Endothelial cell of umbilical vein (primary cell): ENCODE results near the gene NRCAM. TPM values are rescaled to one million over a fixed set of nuclear protein-coding genes. Genes with fewer than 3 reads are reported as not detected.

Experiments used
- BruUV-seq: library from RNA; stranded (reverse); fragments of 400-500 nt; replicated peaks from 2 replicates; lab custom pipeline; 2021; lab: Mats Ljungman, UMichigan
- CTCF ChIA-PET: fragments of 300-600, 350-600 bp; sonication (Branson Sonifier 250); formaldehyde crosslinking; loops from one replicate; lab custom pipeline; 2021; ENCODE audit warnings: antibody characterized with exemption, inconsistent platforms; lab: Charles Lee
- POLR2A ChIA-PET: fragments of 300-600, 350-600 bp; sonication (Branson Sonifier 250); formaldehyde crosslinking; loops from one replicate; lab custom pipeline; 2021; ENCODE audit warnings: antibody characterized with exemption, inconsistent platforms; lab: Charles Lee
- DNase-seq: peaks from one replicate; pipeline ENCODE4 v3.0.0-alpha.2; 2011; ENCODE audit warnings: low read depth, low spot score
- FAIRE-seq: peaks from 2 replicates; lab custom pipeline; 2011; peaks lifted over from hg19 to GRCh38; lab: Jason Lieb, UNC
- H2AFZ ChIP-seq: 2 replicates; pipeline ENCODE4 v1.6.0; 2012; ENCODE audit warnings: low read depth, low read length, control low read depth, inconsistent platforms
- H3K27ac ChIP-seq: 2 replicates; pipeline ENCODE4 v1.5.1; 2011; ENCODE audit warnings: low read depth, mild to moderate bottlenecking, control low read depth, low read length, moderate library complexity; ENCODE audit not compliant: insufficient read depth
- H3K27me3 ChIP-seq, 2 experiments: 2 replicates each; pipeline versions ENCODE4 v1.6.0 to v1.6.1; 2011; ENCODE audit warnings: low read length in 2 of 2, mixed read lengths in 1 of 2; ENCODE audit not compliant: control insufficient read depth in 2 of 2, insufficient read depth in 2 of 2
- H3K36me3 ChIP-seq, 2 experiments: 2 replicates in 1 of 2; 3 replicates in 1 of 2; pipeline ENCODE4 v1.5.1; 2011; ENCODE audit warnings: low read length in 2 of 2, mild to moderate bottlenecking in 1 of 2, moderate library complexity in 1 of 2; ENCODE audit not compliant: control insufficient read depth in 2 of 2, insufficient read depth in 2 of 2; ENCODE audit errors: extremely low read depth in 1 of 2
- H3K4me1 ChIP-seq: 3 replicates; pipeline ENCODE4 v1.5.1; 2011; ENCODE audit warnings: mild to moderate bottlenecking, low read length; ENCODE audit not compliant: control insufficient read depth, insufficient read depth; ENCODE audit errors: extremely low read depth
- H3K4me2 ChIP-seq: 2 replicates; pipeline ENCODE4 v1.6.1; 2011; ENCODE audit warnings: low read length, control low read depth, mixed read lengths; ENCODE audit not compliant: insufficient read depth
- H3K4me3 ChIP-seq, 3 experiments: fragments of 200-600 bp in 1 of 3; sonication (generic), shearing (Covaris generic) in 1 of 3; replicated peaks in 1 of 3; 2 replicates each; pipeline ENCODE4 v1.5.1; 2011 to 2016; ENCODE audit warnings: control low read depth in 3 of 3, low read length in 3 of 3, mild to moderate bottlenecking in 2 of 3, inconsistent platforms in 1 of 3, low read depth in 1 of 3, moderate library complexity in 1 of 3; ENCODE audit not compliant: insufficient read depth in 1 of 3
- H3K79me2 ChIP-seq: 2 replicates; pipeline ENCODE4 v1.6.0; 2012; ENCODE audit warnings: low read length, inconsistent platforms; ENCODE audit not compliant: control insufficient read depth, insufficient read depth
- H3K9ac ChIP-seq: replicated peaks from 2 replicates; pipeline ENCODE3; 2011; ENCODE audit warnings: low read length, control low read depth; ENCODE audit not compliant: insufficient read depth; ENCODE audit errors: extremely low read depth
- H3K9me1 ChIP-seq: replicated peaks from 3 replicates; pipeline ENCODE4 v1.6.0; 2011; ENCODE audit warnings: mild to moderate bottlenecking, low read length; ENCODE audit not compliant: control insufficient read depth, insufficient read depth; ENCODE audit errors: extremely low read depth
- H3K9me3 ChIP-seq: replicated peaks from 2 replicates; pipeline ENCODE4 v1.5.1; 2012; ENCODE audit warnings: low read length, inconsistent platforms; ENCODE audit not compliant: control insufficient read depth, insufficient read depth
- H4K20me1 ChIP-seq: replicated peaks from 2 replicates; pipeline ENCODE3; 2011; ENCODE audit warnings: mild to moderate bottlenecking, low read length; ENCODE audit not compliant: control insufficient read depth, insufficient read depth; ENCODE audit errors: extremely low read depth
- CTCF ChIP-seq, 2 donors: IDR thresholded peaks; 1 replicate in 1 of 2; 2 replicates in 1 of 2; pipeline ENCODE4 v1.5.1; 2011; ENCODE audit warnings: low read length in 2 of 2, mild to moderate bottlenecking in 2 of 2, moderate library complexity in 2 of 2, control low read depth in 1 of 2, inconsistent platforms in 1 of 2, low read depth in 1 of 2; ENCODE audit not compliant: insufficient read depth in 1 of 2; ENCODE audit errors: extremely low read depth in 1 of 2
- EZH2 ChIP-seq: IDR thresholded peaks from 2 replicates; pipeline ENCODE4 v1.6.1; 2012; ENCODE audit warnings: borderline replicate concordance, low read depth, mild to moderate bottlenecking, moderate library complexity, low read length, inconsistent platforms; ENCODE audit not compliant: severe bottlenecking
- FOS ChIP-seq: IDR thresholded peaks from 2 replicates; pipeline ENCODE4 v1.6.1; 2011; ENCODE audit warnings: mild to moderate bottlenecking, low read length, moderate library complexity, borderline replicate concordance; ENCODE audit not compliant: insufficient read depth
- GATA2 ChIP-seq: IDR thresholded peaks from 2 replicates; pipeline ENCODE4 v1.7.0; 2011; ENCODE audit warnings: low read depth, mild to moderate bottlenecking, moderate library complexity, mixed read lengths, low read length; ENCODE audit not compliant: insufficient read length, insufficient read depth
- JUN ChIP-seq: IDR thresholded peaks from 2 replicates; pipeline ENCODE4 v1.6.1; 2011; ENCODE audit warnings: borderline replicate concordance, low read depth; ENCODE audit not compliant: insufficient read length, insufficient read depth
- MYC ChIP-seq: IDR thresholded peaks from one replicate; pipeline ENCODE4 v1.6.1; 2011; ENCODE audit warnings: mild to moderate bottlenecking, low read depth, low read length
- POLR2A ChIP-seq: IDR thresholded peaks from 2 replicates; pipeline ENCODE4 v1.6.1; 2012; ENCODE audit warnings: low read depth, mild to moderate bottlenecking, control low read depth, low read length
- POLR2AphosphoS5 ChIP-seq: IDR thresholded peaks from 2 replicates; pipeline ENCODE4 v1.6.1; 2012; ENCODE audit warnings: low read depth, mild to moderate bottlenecking, control low read depth, low read length, moderate library complexity; ENCODE audit not compliant: insufficient read depth
- dilution Hi-C: fragments of 300-500 bp; cut with MboI; formaldehyde crosslinking; loops from one replicate; pipeline ENCODE4 v1.15.0; 2019; ENCODE audit warnings: low sequenced_read_pairs; ENCODE audit not compliant: extremely low pct_ligation_motif_present
- intact Hi-C: fragments of 100-400 bp; cut with micrococcal nuclease; formaldehyde crosslinking; loops from one replicate; pipeline ENCODE4 v1.10.0; 2022
- polyA plus RNA-seq, 4 experiments: library from polyadenylated mRNA; depleted of rRNA in 3 of 4; stranded (reverse) in 3 of 4; unstranded in 1 of 4; fragments of >200 nt; gene quantifications; 2 replicates each; pipeline versions ENCODE4 v1.2.1 to v1.2.3, GENCODE V29; 2011 to 2012; ENCODE audit warnings: missing spikeins in 1 of 4
- total RNA-seq: library from RNA; stranded (reverse); gene quantifications from 2 replicates; pipeline ENCODE4 v1.2.3, GENCODE V29; 2021
- TF ChIP-seq, protein P1 (sequence below): IDR thresholded peaks from 2 replicates; pipeline ENCODE4 v1.6.1; 2011; ENCODE audit not compliant: insufficient read depth, insufficient read length

Gene NRCAM
- total and polyA plus RNA-seq, 2 donors (not counting 3 experiments of a cell fraction or from before 2014, with no cell fraction given) = 26.0 to 47.6 TPM

GRCh38 chr7:108236681-108237415 lies 219.4 kb downstream of the NRCAM start:
- intact Hi-C loops (no loop called here), dilution Hi-C loops (no loop called here)
- H3K27ac ChIP-seq = no peak overlapping the region
- no peak overlapping the region for H2AFZ ChIP-seq
- no peaks in the 10 kb centered on the region for H4K20me1 ChIP-seq
- H3K4me2 ChIP-seq = no peak overlapping the region
- H3K4me3 ChIP-seq = no peak overlapping the region
- peaks cover 2% of the 10 kb centered on the region for H3K79me2 ChIP-seq
- no peak for FAIRE-seq
- H3K9me3 ChIP-seq = no peaks in the 10 kb centered on the region
- ChIA-PET CTCF (interaction anchor here (0.7 to 1.4 kb wide), 5 partner anchors 12 to 56 kb away, joined by 3 to 4 read pairs (median 3); no protein-coding TSS in a partner anchor), POLR2A (no interaction called here)
- no peaks in the 10 kb centered on the region for H3K9me1 ChIP-seq
- DNase-seq = peak; percentile 34
- H3K36me3 ChIP-seq = peaks cover 0 to 4% of the 10 kb centered on the region in 2 experiments
- no peaks in the 10 kb centered on the region for H3K27me3 ChIP-seq
- peaks cover 28% of the 10 kb centered on the region for H3K4me1 ChIP-seq
- TF ChIP-seq MYC (no peak), JUN (no peak), CTCF (IDR thresholded peaks at IDR 0.05; ENCODE audit: extremely low read depth in 1 of 2, insufficient read depth in 1 of 2, low read depth in 1 of 2, low read length in 2 of 2) (no peak), EZH2 (no peak), POLR2A (no peak), POLR2AphosphoS5 (no peak), FOS (no peak), GATA2 (no peak)
- TF ChIP-seq, protein P1, sequence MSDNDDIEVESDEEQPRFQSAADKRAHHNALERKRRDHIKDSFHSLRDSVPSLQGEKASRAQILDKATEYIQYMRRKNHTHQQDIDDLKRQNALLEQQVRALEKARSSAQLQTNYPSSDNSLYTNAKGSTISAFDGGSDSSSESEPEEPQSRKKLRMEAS = no peak
- no TSS peak for BruUV-seq
- H3K9ac ChIP-seq = no peak overlapping the region
